Stomach smooth muscle (tissue), 2 donors: Measurements from ENCODE around the gene ISG15.
A peak's percentile ranks its signal among the peaks of the same experiment; 100 is the strongest.

Experiments
- H3K27ac ChIP-seq: one replicate; pipeline ENCODE4 v1.7.0; 2013; ENCODE audit warnings: mild to moderate bottlenecking, low read length, inconsistent platforms
- H3K27me3 ChIP-seq, 2 donors: one replicate each; pipeline ENCODE4 v1.7.0; 2013; ENCODE audit warnings: low read length in 2 of 2; ENCODE audit not compliant: insufficient read depth in 2 of 2, control insufficient read depth in 1 of 2
- H3K36me3 ChIP-seq, 2 donors: one replicate each; pipeline ENCODE4 v1.7.0; 2013; ENCODE audit warnings: low read length in 2 of 2; ENCODE audit not compliant: control insufficient read depth in 2 of 2, insufficient read depth in 2 of 2
- H3K4me1 ChIP-seq: one replicate; pipeline ENCODE4 v1.7.0; 2013; ENCODE audit warnings: low read length; ENCODE audit not compliant: control insufficient read depth, insufficient read depth
- H3K4me3 ChIP-seq, 2 donors: one replicate each; pipeline ENCODE4 v1.7.0; 2013; ENCODE audit warnings: low read length in 2 of 2
- H3K9ac ChIP-seq, 2 donors: one replicate each; pipeline ENCODE4 v1.7.0; 2013; ENCODE audit warnings: low read length in 2 of 2, mild to moderate bottlenecking in 1 of 2
- H3K9me3 ChIP-seq, 2 donors: one replicate each; pipeline ENCODE4 v1.7.0; 2013; ENCODE audit warnings: low read length in 2 of 2; ENCODE audit not compliant: control insufficient read depth in 2 of 2
- donor health status: healthy.
- donor health status: Pancreatic carcinoma.

The ISG15 gene

GRCh38 chr1:996851-997712 is 16.2 kb upstream of the ISG15 start:
- Histone ChIP-seq H3K27ac (no peak overlapping the region), H3K9me3 (peaks cover 0 to under 1% of the 10 kb centered on the region in 2 donors), H3K4me1 (peaks cover 29% of the 10 kb centered on the region), H3K27me3 (peaks cover 2% of the 10 kb centered on the region in 2 donors), H3K36me3 (no peaks in the 10 kb centered on the region), H3K4me3 (no peak overlapping the region), H3K9ac (no peak overlapping the region)

GRCh38 chr1:997713-997992 is 15.6 kb upstream of the ISG15 start:
- H3K27me3 ChIP-seq = peaks cover 2% of the 10 kb centered on the region in 2 donors
- peaks cover 29% of the 10 kb centered on the region for H3K4me1 ChIP-seq
- H3K9ac ChIP-seq = no peak overlapping the region
- no peaks in the 10 kb centered on the region for H3K9me3 ChIP-seq
- H3K4me3 ChIP-seq = no peak overlapping the region
- H3K36me3 ChIP-seq = no peaks in the 10 kb centered on the region
- H3K27ac ChIP-seq = no peak overlapping the region

GRCh38 chr1:997993-998744 is 15.1 kb upstream of the ISG15 start:
- Histone ChIP-seq H3K4me3 (peak overlapping the region in 1 of 2 donors; percentile 40), H3K9ac (no peak overlapping the region), H3K27ac (no peak overlapping the region), H3K9me3 (no peaks in the 10 kb centered on the region), H3K27me3 (peaks cover 2% of the 10 kb centered on the region in 2 donors), H3K36me3 (no peaks in the 10 kb centered on the region), H3K4me1 (peaks cover 29% of the 10 kb centered on the region)

GRCh38 chr1:998745-998994 is 14.6 kb upstream of the ISG15 start:
- peak overlapping the region; percentile 58 to 72 for H3K9ac ChIP-seq
- no peak overlapping the region for H3K27ac ChIP-seq
- peaks cover 29% of the 10 kb centered on the region for H3K4me1 ChIP-seq

GRCh38 chr1:998995-999724 is 14.1 kb upstream of the ISG15 start:
- Histone ChIP-seq H3K36me3 (no peaks in the 10 kb centered on the region), H3K27ac (peak overlapping the region; percentile 41), H3K9ac (peak overlapping the region; percentile 72 to 76), H3K4me3 (peak overlapping the region; percentile 65 to 78), H3K9me3 (no peaks in the 10 kb centered on the region), H3K27me3 (peaks cover 2% of the 10 kb centered on the region in 2 donors), H3K4me1 (peaks cover 29% of the 10 kb centered on the region)

More at GRCh38 chr1:998745-998994, 14.6 kb upstream of the ISG15 start:
- peaks cover 2% of the 10 kb centered on the region in 2 donors for H3K27me3 ChIP-seq
- peak overlapping the region in 1 of 2 donors; percentile 78 for H3K4me3 ChIP-seq
- no peaks in the 10 kb centered on the region for H3K9me3 ChIP-seq
- H3K36me3 ChIP-seq = no peaks in the 10 kb centered on the region

- H3K27ac ChIP-seq = peak within 1 kb of the TSS; percentile 97
- H3K4me1 ChIP-seq = peaks cover 32% of the 10 kb centered on the region
- H3K9ac ChIP-seq = peak within 1 kb of the TSS; percentile 79 to 88
- H3K4me3 ChIP-seq = peak within 1 kb of the TSS; percentile 65 to 78
- no peaks in the 10 kb centered on the region for H3K9me3 ChIP-seq
- peaks cover 2% of the 10 kb centered on the region in 2 donors for H3K27me3 ChIP-seq
- H3K36me3 ChIP-seq = no peaks in the 10 kb centered on the region
Measured at GRCh38 chr1:999725-1000356, 13.5 kb upstream of the ISG15 start, which contains the start of gene HES4. Gene HES4, minus strand, starts transcription at chr1:1000097. Its CDS starts 124 bp downstream, at chr1:999973.

GRCh38 chr1:1000357-1001056 is 12.8 kb upstream of the ISG15 start:
- no peaks in the 10 kb centered on the region for H3K9me3 ChIP-seq
- no peaks in the 10 kb centered on the region for H3K36me3 ChIP-seq
- peaks cover 2% of the 10 kb centered on the region in 2 donors for H3K27me3 ChIP-seq
- peaks cover 39% of the 10 kb centered on the region for H3K4me1 ChIP-seq
- H3K9ac ChIP-seq = peak overlapping the region; percentile 79 to 88
- peak overlapping the region; percentile 62 to 78 for H3K4me3 ChIP-seq
- H3K27ac ChIP-seq = peak overlapping the region; percentile 97

- Histone ChIP-seq H3K9me3 (no peaks in the 10 kb centered on the region), H3K9ac (peak overlapping the region; percentile 79 to 88), H3K27me3 (peaks cover 2 to 7% of the 10 kb centered on the region in 2 donors), H3K27ac (peak overlapping the region; percentile 97), H3K4me3 (peak overlapping the region; percentile 62 to 78), H3K4me1 (peaks cover 42% of the 10 kb centered on the region), H3K36me3 (no peaks in the 10 kb centered on the region)
Measured at GRCh38 chr1:1001057-1001783, 12.1 kb upstream of the ISG15 start.

GRCh38 chr1:1003618-1004419 is 9.5 kb upstream of the ISG15 start:
- Histone ChIP-seq H3K27me3 (peaks cover 6 to 13% of the 10 kb centered on the region in 2 donors), H3K4me3 (no peak overlapping the region), H3K9me3 (no peaks in the 10 kb centered on the region), H3K27ac (no peak overlapping the region), H3K36me3 (no peaks in the 10 kb centered on the region), H3K9ac (no peak overlapping the region), H3K4me1 (peaks cover 29% of the 10 kb centered on the region)
